ENCODE measurements around the gene UAP1L1. TPM values are rescaled to one million over a fixed set of nuclear protein-coding genes. Genes with fewer than 3 reads are reported as not detected.

Gene UAP1L1
- polyA plus RNA-seq, 1 donor (not counting 4 experiments of a cell fraction or from before 2014, with no cell fraction given) = 2.7 TPM

DNA sequence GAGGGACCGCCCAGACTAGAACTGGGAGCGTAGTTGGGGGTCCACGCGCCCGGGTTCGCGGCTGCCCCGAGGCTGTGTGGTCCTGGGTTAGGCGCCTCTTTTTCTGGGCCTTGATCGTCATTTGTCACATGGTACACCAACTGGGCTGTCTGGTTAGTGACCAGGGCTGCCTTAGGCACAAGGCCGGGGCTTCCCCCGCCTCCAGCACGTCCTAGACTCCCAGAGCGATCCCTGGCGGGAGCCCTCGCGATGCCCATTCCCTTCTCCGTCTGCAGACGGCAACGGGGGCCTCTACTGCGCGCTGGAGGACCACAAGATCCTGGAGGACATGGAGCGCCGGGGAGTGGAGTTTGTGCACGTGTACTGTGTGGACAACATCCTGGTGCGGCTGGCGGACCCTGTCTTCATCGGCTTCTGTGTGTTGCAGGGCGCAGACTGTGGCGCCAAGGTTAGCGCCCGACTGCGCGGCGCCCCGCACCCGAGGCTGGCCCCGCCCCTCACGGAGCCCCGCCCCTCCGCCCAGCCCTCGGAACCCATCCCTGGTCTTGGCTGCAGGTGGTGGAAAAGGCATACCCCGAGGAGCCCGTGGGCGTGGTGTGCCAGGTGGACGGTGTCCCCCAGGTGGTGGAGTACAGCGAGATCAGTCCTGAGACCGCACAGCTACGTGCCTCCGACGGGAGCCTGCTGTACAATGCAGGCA, 1.5 kb downstream of the UAP1L1 start:
- FAIRE-seq = no peak
- H3K9ac ChIP-seq (ENCODE audit: control insufficient read depth, extremely low read depth, insufficient read depth, low read length) = no peak overlapping the region

GRCh38 chr9:137079401-137079787, 2.1 kb downstream of the UAP1L1 start:
- no peak for DNase-seq (ENCODE audit: low read depth, low spot score)
- FAIRE-seq = no peak
- no peak overlapping the region for H2AFZ ChIP-seq (ENCODE audit: control insufficient read depth, low read length)
- no peak overlapping the region for H3K4me2 ChIP-seq (ENCODE audit: control insufficient read depth, extremely low read depth, insufficient read depth, low read depth, low read length)
- H3K4me3 ChIP-seq (ENCODE audit: control insufficient read depth in 2 of 3, extremely low read depth in 1 of 3, insufficient read depth in 2 of 3, low read depth in 1 of 3, low read length in 3 of 3) = no peak overlapping the region
- peaks cover 30% of the 10 kb centered on the region for H3K4me1 ChIP-seq (ENCODE audit: control insufficient read depth, extremely low read depth, insufficient read depth, low read length)
- H3K27ac ChIP-seq (ENCODE audit: control insufficient read depth, insufficient read depth, low read length) = no peak overlapping the region
- peaks cover 2% of the 10 kb centered on the region for H3K9me1 ChIP-seq (ENCODE audit: control insufficient read depth, extremely low read depth, insufficient read depth, low read length)
- dilution Hi-C loops (cut with MboI; ENCODE audit: extremely low pct_ligation_motif_present, low sequenced_read_pairs) = no loop called here
- no peaks in the 10 kb centered on the region for H3K79me2 ChIP-seq (ENCODE audit: control insufficient read depth, insufficient read depth, low read length)
- H3K9ac ChIP-seq (ENCODE audit: control insufficient read depth, extremely low read depth, insufficient read depth, low read length) = no peak overlapping the region
- no peaks in the 10 kb centered on the region for H3K27me3 ChIP-seq (ENCODE audit: control insufficient read depth, extremely low read depth, insufficient read depth, low read length)
- H4K20me1 ChIP-seq (ENCODE audit: control insufficient read depth, extremely low read depth, insufficient read depth, low read length) = no peaks in the 10 kb centered on the region
- TF ChIP-seq, protein P1, sequence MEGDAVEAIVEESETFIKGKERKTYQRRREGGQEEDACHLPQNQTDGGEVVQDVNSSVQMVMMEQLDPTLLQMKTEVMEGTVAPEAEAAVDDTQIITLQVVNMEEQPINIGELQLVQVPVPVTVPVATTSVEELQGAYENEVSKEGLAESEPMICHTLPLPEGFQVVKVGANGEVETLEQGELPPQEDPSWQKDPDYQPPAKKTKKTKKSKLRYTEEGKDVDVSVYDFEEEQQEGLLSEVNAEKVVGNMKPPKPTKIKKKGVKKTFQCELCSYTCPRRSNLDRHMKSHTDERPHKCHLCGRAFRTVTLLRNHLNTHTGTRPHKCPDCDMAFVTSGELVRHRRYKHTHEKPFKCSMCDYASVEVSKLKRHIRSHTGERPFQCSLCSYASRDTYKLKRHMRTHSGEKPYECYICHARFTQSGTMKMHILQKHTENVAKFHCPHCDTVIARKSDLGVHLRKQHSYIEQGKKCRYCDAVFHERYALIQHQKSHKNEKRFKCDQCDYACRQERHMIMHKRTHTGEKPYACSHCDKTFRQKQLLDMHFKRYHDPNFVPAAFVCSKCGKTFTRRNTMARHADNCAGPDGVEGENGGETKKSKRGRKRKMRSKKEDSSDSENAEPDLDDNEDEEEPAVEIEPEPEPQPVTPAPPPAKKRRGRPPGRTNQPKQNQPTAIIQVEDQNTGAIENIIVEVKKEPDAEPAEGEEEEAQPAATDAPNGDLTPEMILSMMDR (optimal IDR thresholded peaks at IDR 0.05 in 1 of 3, IDR thresholded peaks at IDR 0.05 in 1 of 3, conservative IDR thresholded peaks at IDR 0.05 in 1 of 3; ENCODE audit: extremely low read depth in 1 of 3, insufficient read depth in 2 of 3, low read length in 3 of 3) = no peak
- no peak for TF ChIP-seq EZH2 (IDR thresholded peaks at IDR 0.05; ENCODE audit: low read length)
- H3K36me3 ChIP-seq (ENCODE audit: control insufficient read depth in 2 of 2, extremely low read depth in 1 of 2, insufficient read depth in 2 of 2, low read length in 2 of 2) = peaks cover 3 to 7% of the 10 kb centered on the region in 2 experiments
- H3K9me3 ChIP-seq (ENCODE audit: control insufficient read depth, low read depth, low read length) = no peaks in the 10 kb centered on the region

More for the DNA sequence above, 1.5 kb downstream of the UAP1L1 start:
- H3K4me1 ChIP-seq (ENCODE audit: control insufficient read depth, extremely low read depth, insufficient read depth, low read length) = peaks cover 24% of the 10 kb centered on the region
- TF ChIP-seq, protein P1 (optimal IDR thresholded peaks at IDR 0.05 in 1 of 3, IDR thresholded peaks at IDR 0.05 in 1 of 3, conservative IDR thresholded peaks at IDR 0.05 in 1 of 3; ENCODE audit: extremely low read depth in 1 of 3, insufficient read depth in 2 of 3, low read length in 3 of 3) = no peak
- peak; percentile 12 for TF ChIP-seq EZH2 (IDR thresholded peaks at IDR 0.05; ENCODE audit: low read length)
- no peaks in the 10 kb centered on the region for H3K27me3 ChIP-seq (ENCODE audit: control insufficient read depth, extremely low read depth, insufficient read depth, low read length)
- H3K79me2 ChIP-seq (ENCODE audit: control insufficient read depth, insufficient read depth, low read length) = no peaks in the 10 kb centered on the region
- no peak for DNase-seq (ENCODE audit: low read depth, low spot score)
- H3K9me1 ChIP-seq (ENCODE audit: control insufficient read depth, extremely low read depth, insufficient read depth, low read length) = peaks cover 2% of the 10 kb centered on the region
- peak overlapping the region; percentile 82 for H3K4me2 ChIP-seq (ENCODE audit: control insufficient read depth, extremely low read depth, insufficient read depth, low read depth, low read length)
- peaks cover 3 to 7% of the 10 kb centered on the region in 2 experiments for H3K36me3 ChIP-seq (ENCODE audit: control insufficient read depth in 2 of 2, extremely low read depth in 1 of 2, insufficient read depth in 2 of 2, low read length in 2 of 2)
- no peaks in the 10 kb centered on the region for H4K20me1 ChIP-seq (ENCODE audit: control insufficient read depth, extremely low read depth, insufficient read depth, low read length)
- H3K4me3 ChIP-seq (ENCODE audit: control insufficient read depth in 2 of 3, extremely low read depth in 1 of 3, insufficient read depth in 2 of 3, low read depth in 1 of 3, low read length in 3 of 3) = peak overlapping the region in 2 of 3 experiments; percentile 50 to 57
- no peak overlapping the region for H2AFZ ChIP-seq (ENCODE audit: control insufficient read depth, low read length)
- dilution Hi-C loops (cut with MboI; ENCODE audit: extremely low pct_ligation_motif_present, low sequenced_read_pairs) = no loop called here
- no peak overlapping the region for H3K27ac ChIP-seq (ENCODE audit: control insufficient read depth, insufficient read depth, low read length)
- no peaks in the 10 kb centered on the region for H3K9me3 ChIP-seq (ENCODE audit: control insufficient read depth, low read depth, low read length)

Data from keratinocyte (primary cell).